Measurements from ENCODE around the gene TNFSF12. TPM values are rescaled to one million over a fixed set of nuclear protein-coding genes. Genes with fewer than 3 reads are reported as not detected.

TNFSF12 gene
- total RNA-seq, 1 experiment from 2014 or later: 8.1 TPM

DNA sequence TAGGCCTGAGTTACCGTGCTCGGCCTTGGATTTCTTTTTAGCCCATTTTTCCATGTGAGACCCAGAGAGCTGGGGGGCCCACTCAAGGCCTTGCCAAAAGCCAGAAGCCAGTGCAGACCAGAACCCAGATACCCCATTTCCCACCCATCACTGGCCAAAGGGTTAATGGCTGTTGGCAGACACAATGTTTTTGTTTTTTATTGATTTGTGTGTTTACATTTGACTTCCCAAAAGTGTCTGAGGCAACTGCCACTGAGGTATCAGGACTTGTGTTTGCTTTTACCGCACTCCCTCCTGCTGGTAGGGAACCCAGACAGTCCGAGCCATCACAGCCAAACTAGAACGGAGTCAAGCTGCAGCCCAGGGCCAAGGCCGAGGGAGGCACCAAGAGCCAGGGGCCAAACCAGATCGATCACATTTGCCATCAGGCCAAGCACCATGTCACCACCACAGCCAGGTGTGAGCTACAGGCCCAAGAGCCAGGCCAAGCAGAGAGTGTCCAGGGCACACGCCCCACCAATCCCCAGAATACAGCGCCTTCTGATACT, 7.7 kb upstream of the TNFSF12 start (continued):
- TF ChIP-seq, protein P1, sequence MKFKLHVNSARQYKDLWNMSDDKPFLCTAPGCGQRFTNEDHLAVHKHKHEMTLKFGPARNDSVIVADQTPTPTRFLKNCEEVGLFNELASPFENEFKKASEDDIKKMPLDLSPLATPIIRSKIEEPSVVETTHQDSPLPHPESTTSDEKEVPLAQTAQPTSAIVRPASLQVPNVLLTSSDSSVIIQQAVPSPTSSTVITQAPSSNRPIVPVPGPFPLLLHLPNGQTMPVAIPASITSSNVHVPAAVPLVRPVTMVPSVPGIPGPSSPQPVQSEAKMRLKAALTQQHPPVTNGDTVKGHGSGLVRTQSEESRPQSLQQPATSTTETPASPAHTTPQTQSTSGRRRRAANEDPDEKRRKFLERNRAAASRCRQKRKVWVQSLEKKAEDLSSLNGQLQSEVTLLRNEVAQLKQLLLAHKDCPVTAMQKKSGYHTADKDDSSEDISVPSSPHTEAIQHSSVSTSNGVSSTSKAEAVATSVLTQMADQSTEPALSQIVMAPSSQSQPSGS (CRISPR knock-in tag; IDR thresholded peaks at IDR 0.05; ENCODE audit: borderline replicate concordance, low read depth): no peak
- TF ChIP-seq ESRRA (CRISPR knock-in tag; IDR thresholded peaks at IDR 0.05; ENCODE audit: borderline replicate concordance): no peak

DNA sequence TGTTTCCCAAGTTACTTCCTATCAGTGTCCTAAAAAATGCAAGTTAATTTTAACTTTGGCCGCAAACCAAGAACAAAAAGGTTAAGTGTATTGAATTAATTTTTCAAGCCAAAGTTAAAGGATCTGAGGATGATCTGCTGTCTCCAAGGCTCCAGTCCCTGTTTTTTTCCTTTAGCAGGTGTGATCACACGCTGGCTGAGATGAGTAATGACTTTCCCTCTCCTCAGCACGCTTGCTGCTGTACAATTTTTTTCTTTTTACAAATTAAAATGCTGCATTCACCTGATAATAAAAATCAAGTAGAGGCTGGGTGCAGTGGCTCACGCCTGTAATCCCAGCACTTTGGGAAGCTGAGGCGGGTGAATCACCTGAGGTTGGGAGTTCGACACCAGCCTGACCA, 3.9 kb upstream of the TNFSF12 start:
- DNase-seq (ENCODE audit: low spot score) (no peak), ATAC-seq (no peak)
- Mint-ChIP-seq H3K36me3 (no peaks in the 10 kb centered on the region), H3K27me3 (ENCODE audit: low read depth) (peaks cover 31% of the 10 kb centered on the region), H3K4me3 (no peak overlapping the region), H3K27ac (no peak overlapping the region), H3K4me1 (peaks cover 6% of the 10 kb centered on the region), H3K9me3 (no peaks in the 10 kb centered on the region)
- ChIA-PET POLR2A (no interaction called here), CTCF (interaction anchor here (2.4 kb wide), 1 partner anchor 15 kb away, joined by 13 read pairs; no protein-coding TSS in a partner anchor)
- TF ChIP-seq, protein P2, sequence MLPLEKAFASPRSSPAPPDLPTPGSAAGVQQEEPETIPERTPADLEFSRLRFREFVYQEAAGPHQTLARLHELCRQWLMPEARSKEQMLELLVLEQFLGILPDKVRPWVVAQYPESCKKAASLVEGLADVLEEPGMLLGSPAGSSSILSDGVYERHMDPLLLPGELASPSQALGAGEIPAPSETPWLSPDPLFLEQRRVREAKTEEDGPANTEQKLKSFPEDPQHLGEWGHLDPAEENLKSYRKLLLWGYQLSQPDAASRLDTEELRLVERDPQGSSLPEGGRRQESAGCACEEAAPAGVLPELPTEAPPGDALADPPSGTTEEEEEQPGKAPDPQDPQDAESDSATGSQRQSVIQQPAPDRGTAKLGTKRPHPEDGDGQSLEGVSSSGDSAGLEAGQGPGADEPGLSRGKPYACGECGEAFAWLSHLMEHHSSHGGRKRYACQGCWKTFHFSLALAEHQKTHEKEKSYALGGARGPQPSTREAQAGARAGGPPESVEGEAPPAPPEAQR (CRISPR knock-in tag; IDR thresholded peaks at IDR 0.05): no peak
- TF ChIP-seq NR1H2 (CRISPR knock-in tag; IDR thresholded peaks at IDR 0.05) (no peak), SP1 (CRISPR knock-in tag; conservative IDR thresholded peaks at IDR 0.05) (no peak), ZNF317 (CRISPR knock-in tag; IDR thresholded peaks at IDR 0.05; ENCODE audit: borderline replicate concordance, low read depth) (no peak), TCF7 (CRISPR knock-in tag; IDR thresholded peaks at IDR 0.05; ENCODE audit: low read depth) (no peak)
- TF ChIP-seq, protein P3, sequence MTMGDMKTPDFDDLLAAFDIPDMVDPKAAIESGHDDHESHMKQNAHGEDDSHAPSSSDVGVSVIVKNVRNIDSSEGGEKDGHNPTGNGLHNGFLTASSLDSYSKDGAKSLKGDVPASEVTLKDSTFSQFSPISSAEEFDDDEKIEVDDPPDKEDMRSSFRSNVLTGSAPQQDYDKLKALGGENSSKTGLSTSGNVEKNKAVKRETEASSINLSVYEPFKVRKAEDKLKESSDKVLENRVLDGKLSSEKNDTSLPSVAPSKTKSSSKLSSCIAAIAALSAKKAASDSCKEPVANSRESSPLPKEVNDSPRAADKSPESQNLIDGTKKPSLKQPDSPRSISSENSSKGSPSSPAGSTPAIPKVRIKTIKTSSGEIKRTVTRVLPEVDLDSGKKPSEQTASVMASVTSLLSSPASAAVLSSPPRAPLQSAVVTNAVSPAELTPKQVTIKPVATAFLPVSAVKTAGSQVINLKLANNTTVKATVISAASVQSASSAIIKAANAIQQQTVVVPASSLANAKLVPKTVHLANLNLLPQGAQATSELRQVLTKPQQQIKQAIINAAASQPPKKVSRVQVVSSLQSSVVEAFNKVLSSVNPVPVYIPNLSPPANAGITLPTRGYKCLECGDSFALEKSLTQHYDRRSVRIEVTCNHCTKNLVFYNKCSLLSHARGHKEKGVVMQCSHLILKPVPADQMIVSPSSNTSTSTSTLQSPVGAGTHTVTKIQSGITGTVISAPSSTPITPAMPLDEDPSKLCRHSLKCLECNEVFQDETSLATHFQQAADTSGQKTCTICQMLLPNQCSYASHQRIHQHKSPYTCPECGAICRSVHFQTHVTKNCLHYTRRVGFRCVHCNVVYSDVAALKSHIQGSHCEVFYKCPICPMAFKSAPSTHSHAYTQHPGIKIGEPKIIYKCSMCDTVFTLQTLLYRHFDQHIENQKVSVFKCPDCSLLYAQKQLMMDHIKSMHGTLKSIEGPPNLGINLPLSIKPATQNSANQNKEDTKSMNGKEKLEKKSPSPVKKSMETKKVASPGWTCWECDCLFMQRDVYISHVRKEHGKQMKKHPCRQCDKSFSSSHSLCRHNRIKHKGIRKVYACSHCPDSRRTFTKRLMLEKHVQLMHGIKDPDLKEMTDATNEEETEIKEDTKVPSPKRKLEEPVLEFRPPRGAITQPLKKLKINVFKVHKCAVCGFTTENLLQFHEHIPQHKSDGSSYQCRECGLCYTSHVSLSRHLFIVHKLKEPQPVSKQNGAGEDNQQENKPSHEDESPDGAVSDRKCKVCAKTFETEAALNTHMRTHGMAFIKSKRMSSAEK (CRISPR knock-in tag; IDR thresholded peaks at IDR 0.05; ENCODE audit: borderline replicate concordance): no peak
- TF ChIP-seq, protein P4, sequence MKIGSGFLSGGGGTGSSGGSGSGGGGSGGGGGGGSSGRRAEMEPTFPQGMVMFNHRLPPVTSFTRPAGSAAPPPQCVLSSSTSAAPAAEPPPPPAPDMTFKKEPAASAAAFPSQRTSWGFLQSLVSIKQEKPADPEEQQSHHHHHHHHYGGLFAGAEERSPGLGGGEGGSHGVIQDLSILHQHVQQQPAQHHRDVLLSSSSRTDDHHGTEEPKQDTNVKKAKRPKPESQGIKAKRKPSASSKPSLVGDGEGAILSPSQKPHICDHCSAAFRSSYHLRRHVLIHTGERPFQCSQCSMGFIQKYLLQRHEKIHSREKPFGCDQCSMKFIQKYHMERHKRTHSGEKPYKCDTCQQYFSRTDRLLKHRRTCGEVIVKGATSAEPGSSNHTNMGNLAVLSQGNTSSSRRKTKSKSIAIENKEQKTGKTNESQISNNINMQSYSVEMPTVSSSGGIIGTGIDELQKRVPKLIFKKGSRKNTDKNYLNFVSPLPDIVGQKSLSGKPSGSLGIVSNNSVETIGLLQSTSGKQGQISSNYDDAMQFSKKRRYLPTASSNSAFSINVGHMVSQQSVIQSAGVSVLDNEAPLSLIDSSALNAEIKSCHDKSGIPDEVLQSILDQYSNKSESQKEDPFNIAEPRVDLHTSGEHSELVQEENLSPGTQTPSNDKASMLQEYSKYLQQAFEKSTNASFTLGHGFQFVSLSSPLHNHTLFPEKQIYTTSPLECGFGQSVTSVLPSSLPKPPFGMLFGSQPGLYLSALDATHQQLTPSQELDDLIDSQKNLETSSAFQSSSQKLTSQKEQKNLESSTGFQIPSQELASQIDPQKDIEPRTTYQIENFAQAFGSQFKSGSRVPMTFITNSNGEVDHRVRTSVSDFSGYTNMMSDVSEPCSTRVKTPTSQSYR (CRISPR knock-in tag; IDR thresholded peaks at IDR 0.05): no peak
- TF ChIP-seq, protein P5, sequence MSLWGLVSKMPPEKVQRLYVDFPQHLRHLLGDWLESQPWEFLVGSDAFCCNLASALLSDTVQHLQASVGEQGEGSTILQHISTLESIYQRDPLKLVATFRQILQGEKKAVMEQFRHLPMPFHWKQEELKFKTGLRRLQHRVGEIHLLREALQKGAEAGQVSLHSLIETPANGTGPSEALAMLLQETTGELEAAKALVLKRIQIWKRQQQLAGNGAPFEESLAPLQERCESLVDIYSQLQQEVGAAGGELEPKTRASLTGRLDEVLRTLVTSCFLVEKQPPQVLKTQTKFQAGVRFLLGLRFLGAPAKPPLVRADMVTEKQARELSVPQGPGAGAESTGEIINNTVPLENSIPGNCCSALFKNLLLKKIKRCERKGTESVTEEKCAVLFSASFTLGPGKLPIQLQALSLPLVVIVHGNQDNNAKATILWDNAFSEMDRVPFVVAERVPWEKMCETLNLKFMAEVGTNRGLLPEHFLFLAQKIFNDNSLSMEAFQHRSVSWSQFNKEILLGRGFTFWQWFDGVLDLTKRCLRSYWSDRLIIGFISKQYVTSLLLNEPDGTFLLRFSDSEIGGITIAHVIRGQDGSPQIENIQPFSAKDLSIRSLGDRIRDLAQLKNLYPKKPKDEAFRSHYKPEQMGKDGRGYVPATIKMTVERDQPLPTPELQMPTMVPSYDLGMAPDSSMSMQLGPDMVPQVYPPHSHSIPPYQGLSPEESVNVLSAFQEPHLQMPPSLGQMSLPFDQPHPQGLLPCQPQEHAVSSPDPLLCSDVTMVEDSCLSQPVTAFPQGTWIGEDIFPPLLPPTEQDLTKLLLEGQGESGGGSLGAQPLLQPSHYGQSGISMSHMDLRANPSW (CRISPR knock-in tag; conservative IDR thresholded peaks at IDR 0.05; ENCODE audit: low read depth): no peak
- TF ChIP-seq, protein P6, sequence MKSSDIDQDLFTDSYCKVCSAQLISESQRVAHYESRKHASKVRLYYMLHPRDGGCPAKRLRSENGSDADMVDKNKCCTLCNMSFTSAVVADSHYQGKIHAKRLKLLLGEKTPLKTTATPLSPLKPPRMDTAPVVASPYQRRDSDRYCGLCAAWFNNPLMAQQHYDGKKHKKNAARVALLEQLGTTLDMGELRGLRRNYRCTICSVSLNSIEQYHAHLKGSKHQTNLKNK (CRISPR knock-in tag; IDR thresholded peaks at IDR 0.05): no peak

Data from WTC11 (cell line).